CD4-positive, alpha-beta T cell treated with Interleukin-6 at 100 ng/mL for 8 hours (primary cell): ENCODE measurements around the gene ZG16.
"Not testable (repeated sequence)": the region's sequence is repeated elsewhere in the genome, so short reads cannot be mapped to it uniquely, and the experiment has no call there.

Source experiments
- DNase-seq: peaks from one replicate; pipeline ENCODE4 v3.0.0-alpha.2; 2020; ENCODE audit warnings: mixed read lengths, low spot score

Gene ZG16, protein sequence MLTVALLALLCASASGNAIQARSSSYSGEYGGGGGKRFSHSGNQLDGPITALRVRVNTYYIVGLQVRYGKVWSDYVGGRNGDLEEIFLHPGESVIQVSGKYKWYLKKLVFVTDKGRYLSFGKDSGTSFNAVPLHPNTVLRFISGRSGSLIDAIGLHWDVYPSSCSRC

DNA sequence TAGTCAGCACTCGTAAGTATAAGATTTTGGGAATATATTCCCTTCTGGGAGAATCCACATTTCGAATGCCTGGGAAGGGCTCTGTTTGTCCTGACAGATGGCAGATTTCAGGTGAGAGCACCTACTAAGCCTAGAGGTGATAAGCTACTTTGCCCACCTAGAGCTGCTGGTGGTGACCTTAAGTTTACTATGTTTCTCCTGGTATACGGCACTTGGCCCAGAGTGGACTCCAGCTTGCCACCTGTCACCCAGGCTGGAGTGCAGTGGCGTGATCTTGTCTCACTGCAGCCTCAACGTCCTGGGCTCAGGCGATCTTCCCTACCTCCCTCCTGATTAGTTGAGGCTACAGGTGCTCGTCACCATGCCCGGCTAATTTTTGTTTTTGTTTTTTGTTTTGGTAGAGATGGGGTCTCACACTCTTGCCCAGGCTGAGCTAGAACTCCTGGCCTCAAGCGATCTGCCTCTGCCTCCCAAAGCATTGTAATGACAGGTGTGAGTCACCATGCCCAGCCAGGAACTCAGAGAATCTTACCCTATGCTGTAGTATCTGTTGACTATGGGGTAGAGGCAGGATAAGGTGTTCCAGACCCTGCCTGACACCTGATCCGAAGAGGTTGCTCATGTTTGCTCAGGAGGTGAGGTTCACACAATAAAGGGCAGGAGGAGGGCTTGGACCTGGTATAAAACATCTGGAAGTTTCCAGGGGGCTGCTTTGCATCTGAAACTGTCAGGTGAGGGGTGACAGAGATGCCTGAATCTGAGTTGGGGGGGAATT is at the start of gene ZG16:
Gene ZG16, plus strand, starts transcription at position 681 of the 775 bp plus-strand sequence. CDS start 1,011 bp downstream, outside the sequence.
- DNase-seq: no peak

GRCh38 chr16:29729116-29729521 is 48.9 kb upstream of the ZG16 start:
- no peak for DNase-seq

DNA sequence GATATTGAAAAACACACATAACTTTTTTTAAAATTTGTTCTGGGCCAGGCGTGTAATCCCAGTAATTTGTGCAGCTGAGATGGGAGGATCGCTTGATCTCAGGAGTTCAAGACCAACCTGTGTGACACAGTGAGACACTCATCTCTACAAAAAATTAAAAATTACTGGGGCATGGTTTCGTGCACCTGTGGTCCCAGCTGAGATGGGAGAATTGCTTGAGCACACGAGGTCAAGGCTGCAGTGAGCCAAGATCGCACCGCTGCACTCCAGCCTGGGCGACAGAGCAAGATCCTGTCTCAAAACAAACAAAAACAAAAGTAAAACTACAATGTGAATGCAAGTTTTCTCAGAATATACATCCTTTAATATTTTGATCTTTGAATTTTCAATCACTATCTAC is 47.4 kb upstream of the ZG16 start:
- no peak for DNase-seq

GRCh38 chr16:29731768-29732601 is 46.1 kb upstream of the ZG16 start:
- DNase-seq: not testable (repeated sequence)

GRCh38 chr16:29734786-29735185 is 43.3 kb upstream of the ZG16 start:
- no peak for DNase-seq

- no peak for DNase-seq
Observed at GRCh38 chr16:29736112-29736511, 41.9 kb upstream of the ZG16 start.

GRCh38 chr16:29736764-29737163 is 41.3 kb upstream of the ZG16 start:
- no peak for DNase-seq

DNA sequence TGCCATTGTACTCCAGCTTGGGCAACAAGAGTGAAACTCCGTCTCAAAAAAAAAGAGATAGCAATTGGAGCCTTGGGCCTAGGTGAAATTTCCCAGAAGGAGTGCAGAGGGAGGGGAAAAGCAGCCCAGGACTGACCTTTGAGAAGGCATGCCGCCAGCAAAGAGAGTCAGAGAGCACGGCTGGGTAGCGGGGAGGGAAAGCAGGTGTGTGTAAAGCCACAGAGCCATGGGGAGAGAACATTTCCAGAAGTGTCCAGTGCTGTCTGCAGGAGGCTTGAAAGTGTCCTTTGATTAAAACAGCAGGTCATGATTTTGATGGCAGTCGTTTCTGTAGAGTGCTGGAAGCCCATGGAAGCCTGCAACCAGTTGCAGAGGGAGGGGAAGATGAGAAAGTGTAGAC is 40.3 kb upstream of the ZG16 start:
- no peak for DNase-seq

- peak; percentile 81 for DNase-seq
Observed at GRCh38 chr16:29738514-29738913, 39.5 kb upstream of the ZG16 start.

GRCh38 chr16:29739927-29740629 is 38.0 kb upstream of the ZG16 start:
- not testable (repeated sequence) for DNase-seq

GRCh38 chr16:29740630-29741015 is 37.4 kb upstream of the ZG16 start:
- not testable (repeated sequence) for DNase-seq

- no peak for DNase-seq
Observed at GRCh38 chr16:29742683-29743275, 35.3 kb upstream of the ZG16 start.

DNA sequence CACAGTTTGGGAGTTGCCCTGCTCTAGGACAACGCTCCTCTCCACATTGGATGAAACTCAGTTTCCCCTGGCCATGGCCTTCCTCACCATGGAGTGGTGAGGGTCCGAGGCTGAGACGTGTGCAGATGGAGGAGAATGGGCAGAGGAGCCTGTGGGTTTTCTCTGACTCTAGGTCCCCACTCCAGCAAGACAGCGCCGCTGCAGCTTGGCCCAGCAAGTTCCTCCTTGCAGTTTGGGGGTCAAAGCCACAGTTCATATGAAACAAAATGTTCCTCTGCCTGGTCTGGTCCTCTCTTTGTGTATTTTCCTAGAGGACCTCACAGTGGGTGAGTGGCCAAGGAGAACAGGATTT is 34.6 kb upstream of the ZG16 start:
- no peak for DNase-seq

DNA sequence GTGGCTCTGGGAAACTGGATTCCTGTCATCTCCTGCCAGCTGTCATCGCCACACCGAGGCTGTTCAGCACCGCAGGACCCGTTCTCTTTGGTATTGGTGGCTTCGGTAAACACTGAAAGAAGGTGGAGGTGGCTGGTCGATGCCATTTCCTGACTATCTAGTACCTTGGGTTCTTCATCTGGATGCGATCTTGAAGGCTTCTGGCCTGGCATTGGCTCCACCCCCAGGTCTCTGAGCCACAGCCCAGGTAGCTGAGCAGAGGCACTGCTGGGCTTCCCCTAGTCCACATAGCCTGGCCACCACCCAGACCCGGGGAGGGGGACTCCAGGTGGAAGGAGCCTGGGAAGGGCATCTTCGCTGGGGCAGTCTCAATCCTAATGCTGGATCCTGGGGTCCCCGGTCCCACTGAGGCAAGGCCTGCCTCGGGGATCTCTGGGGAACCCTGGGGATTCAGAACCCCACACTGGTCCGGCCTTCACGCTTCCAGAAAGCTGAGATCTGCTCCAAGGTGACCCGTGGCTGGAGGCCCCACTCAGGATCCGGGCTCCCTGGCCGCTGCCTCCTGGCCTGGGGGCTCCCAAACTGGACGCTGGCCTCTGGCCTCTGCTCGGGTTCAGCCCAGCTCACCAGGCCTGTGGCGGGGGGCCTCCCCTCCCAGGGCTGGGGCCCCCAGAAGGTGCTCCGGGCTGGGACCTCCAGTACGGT is 34.1 kb upstream of the ZG16 start:
- DNase-seq: peak; percentile 49

- DNase-seq: no peak
Observed at GRCh38 chr16:29744541-29745101, 33.4 kb upstream of the ZG16 start.

DNA sequence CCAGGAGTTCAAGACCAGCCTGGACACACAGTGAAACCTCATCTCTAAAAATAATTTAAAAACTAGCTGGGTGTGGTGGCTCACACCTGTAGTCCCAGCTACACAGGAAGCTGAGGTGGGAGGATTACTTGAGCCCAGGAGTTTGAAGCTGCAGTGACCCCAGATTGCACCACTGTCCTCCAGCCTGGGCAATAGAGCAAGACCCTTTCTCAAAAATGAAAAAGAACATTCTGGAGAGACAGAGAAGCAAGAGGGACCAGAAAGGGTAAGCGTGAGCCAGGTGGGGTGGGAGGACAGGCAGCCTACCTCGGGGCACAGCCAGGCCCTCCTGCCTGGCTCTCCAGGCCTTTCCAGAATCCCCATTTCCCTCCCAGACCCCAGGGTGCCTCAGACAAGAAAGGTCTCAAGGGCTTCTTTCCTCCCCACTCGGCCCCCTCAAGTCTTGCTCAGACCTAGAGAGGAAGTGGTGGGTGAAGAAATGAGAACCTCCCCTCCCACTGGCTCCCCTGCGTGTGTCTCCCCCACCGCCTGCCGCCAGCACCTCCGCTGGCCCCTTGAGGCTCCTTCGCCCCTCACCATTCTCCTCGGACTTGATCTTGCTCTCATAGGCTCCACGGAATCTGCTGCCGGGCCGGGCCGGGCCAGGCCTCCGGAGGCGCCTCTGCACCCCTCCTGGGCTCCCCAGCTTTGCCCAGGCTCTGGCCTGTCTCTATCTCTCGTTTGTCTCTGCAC is 32.8 kb upstream of the ZG16 start:
- DNase-seq: peak; percentile 49

DNA sequence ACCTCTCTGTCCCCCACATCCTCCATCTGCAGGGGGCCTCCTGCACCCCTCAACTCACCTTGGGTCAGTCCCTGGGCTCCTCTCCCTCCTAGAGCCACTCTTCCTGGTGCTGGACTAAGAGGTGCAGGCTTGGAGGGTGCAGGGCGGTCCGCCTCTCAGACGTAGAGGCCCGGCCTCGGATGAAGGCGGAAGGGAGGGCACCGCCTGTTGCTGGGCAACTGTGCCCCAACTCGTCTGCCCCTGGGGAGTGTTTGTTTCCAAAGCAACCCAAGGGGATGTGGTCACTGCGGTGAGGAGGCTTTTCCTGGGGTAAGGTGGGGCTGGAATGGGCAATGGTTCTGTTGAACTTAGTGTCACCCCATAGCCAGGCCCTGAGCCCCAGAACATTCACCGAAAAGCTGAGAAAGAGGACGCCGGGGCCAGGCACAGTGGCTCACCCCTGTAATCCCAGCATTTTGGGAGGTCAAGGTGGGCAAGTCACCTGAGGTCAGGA is 32.2 kb upstream of the ZG16 start, which contains the start of gene C16orf54:
Gene C16orf54, minus strand, starts transcription at position 138 of the 493 bp plus-strand sequence. CDS start 1,039 bp downstream, outside the sequence.
- peak; percentile 95 for DNase-seq

DNA sequence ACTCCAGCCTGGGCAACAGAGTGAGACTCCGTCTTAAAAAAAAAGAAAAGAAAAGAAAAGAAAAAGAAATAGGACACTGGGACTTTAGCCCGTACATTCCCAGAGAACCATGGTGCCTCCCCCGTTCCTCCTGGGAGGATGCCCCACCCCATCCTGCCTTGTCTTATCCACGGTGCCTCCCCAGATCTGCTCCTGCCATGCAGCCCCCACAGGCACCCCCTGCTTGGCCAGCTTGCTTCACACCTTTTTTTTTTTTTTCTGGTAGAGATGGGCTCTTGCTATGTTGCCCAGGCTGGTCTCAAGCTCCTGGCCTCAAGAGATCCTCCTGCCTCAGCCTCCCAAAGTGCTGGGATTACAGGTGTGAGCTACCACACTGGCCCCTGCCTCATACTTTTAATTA is 31.5 kb upstream of the ZG16 start:
- not testable (repeated sequence) for DNase-seq

GRCh38 chr16:29747947-29748759 is 29.9 kb upstream of the ZG16 start:
- DNase-seq: no peak
